Endothelial cell of umbilical vein (primary cell): ENCODE measurements around the gene POLR2E.

Source experiments
- EZH2 ChIP-seq: IDR thresholded peaks from 2 replicates; pipeline ENCODE4 v1.6.1; 2012; ENCODE audit warnings: borderline replicate concordance, low read depth, mild to moderate bottlenecking, moderate library complexity, low read length, inconsistent platforms; ENCODE audit not compliant: severe bottlenecking
- MYC ChIP-seq: IDR thresholded peaks from one replicate; pipeline ENCODE4 v1.6.1; 2011; ENCODE audit warnings: mild to moderate bottlenecking, low read depth, low read length
- POLR2A ChIP-seq: IDR thresholded peaks from 2 replicates; pipeline ENCODE4 v1.6.1; 2012; ENCODE audit warnings: low read depth, mild to moderate bottlenecking, control low read depth, low read length
- POLR2AphosphoS5 ChIP-seq: IDR thresholded peaks from 2 replicates; pipeline ENCODE4 v1.6.1; 2012; ENCODE audit warnings: low read depth, mild to moderate bottlenecking, control low read depth, low read length, moderate library complexity; ENCODE audit not compliant: insufficient read depth
- TF ChIP-seq, protein P1 (sequence below), 2 donors: IDR thresholded peaks; 1 replicate in 1 of 2; 2 replicates in 1 of 2; pipeline ENCODE4 v1.5.1; 2011; ENCODE audit warnings: low read length in 2 of 2, mild to moderate bottlenecking in 2 of 2, moderate library complexity in 2 of 2, control low read depth in 1 of 2, inconsistent platforms in 1 of 2, low read depth in 1 of 2; ENCODE audit not compliant: insufficient read depth in 1 of 2; ENCODE audit errors: extremely low read depth in 1 of 2

DNA sequence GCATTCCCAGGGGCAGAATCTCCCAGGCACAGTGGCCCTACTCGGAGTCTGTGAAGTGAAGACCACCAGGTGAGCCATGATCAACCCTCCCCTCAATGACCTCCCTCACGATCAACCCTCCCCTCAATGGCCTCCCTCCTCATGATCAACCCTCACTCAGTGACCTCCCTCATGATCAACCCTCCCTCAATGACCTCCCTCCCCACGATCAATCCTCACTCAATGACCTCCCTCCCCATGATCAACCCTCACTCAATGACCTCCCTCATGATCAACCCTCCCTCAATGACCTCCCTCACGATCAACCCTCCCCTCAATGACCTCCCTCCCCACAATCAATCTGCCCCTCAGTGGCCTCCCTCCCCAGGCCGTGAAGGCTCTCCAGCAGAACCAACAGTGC, 46.8 kb upstream of the POLR2E start:
- TF ChIP-seq MYC (no peak), EZH2 (no peak), POLR2AphosphoS5 (no peak), POLR2A (no peak)
- TF ChIP-seq, protein P1, sequence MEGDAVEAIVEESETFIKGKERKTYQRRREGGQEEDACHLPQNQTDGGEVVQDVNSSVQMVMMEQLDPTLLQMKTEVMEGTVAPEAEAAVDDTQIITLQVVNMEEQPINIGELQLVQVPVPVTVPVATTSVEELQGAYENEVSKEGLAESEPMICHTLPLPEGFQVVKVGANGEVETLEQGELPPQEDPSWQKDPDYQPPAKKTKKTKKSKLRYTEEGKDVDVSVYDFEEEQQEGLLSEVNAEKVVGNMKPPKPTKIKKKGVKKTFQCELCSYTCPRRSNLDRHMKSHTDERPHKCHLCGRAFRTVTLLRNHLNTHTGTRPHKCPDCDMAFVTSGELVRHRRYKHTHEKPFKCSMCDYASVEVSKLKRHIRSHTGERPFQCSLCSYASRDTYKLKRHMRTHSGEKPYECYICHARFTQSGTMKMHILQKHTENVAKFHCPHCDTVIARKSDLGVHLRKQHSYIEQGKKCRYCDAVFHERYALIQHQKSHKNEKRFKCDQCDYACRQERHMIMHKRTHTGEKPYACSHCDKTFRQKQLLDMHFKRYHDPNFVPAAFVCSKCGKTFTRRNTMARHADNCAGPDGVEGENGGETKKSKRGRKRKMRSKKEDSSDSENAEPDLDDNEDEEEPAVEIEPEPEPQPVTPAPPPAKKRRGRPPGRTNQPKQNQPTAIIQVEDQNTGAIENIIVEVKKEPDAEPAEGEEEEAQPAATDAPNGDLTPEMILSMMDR (IDR thresholded peaks at IDR 0.05; ENCODE audit: extremely low read depth in 1 of 2, insufficient read depth in 1 of 2, low read depth in 1 of 2, low read length in 2 of 2): no peak
